IPS-15b (cell line): Measurements from ENCODE around the gene PHF20.
"Not testable (repeated sequence)": the region's sequence is repeated elsewhere in the genome, so short reads cannot be mapped to it uniquely, and the experiment has no call there.

ENCODE experiments used
- H3K27me3 ChIP-seq: one replicate; pipeline ENCODE4 v1.6.1; 2013; ENCODE audit warnings: low read length; ENCODE audit not compliant: control insufficient read depth, insufficient read depth
- H3K36me3 ChIP-seq: one replicate; pipeline ENCODE4 v1.6.1; 2013; ENCODE audit warnings: low read length; ENCODE audit not compliant: control insufficient read depth, insufficient read depth
- H3K4me1 ChIP-seq: one replicate; pipeline ENCODE4 v1.6.1; 2013; ENCODE audit warnings: mild to moderate bottlenecking, low read length; ENCODE audit not compliant: control insufficient read depth, insufficient read depth
- H3K4me3 ChIP-seq: one replicate; pipeline ENCODE4 v1.5.1; 2013; ENCODE audit warnings: low read depth, low read length
- H3K9ac ChIP-seq: one replicate; pipeline ENCODE4 v1.6.1; 2013; ENCODE audit warnings: low read depth, mild to moderate bottlenecking, low read length
- H3K9me3 ChIP-seq: one replicate; pipeline ENCODE4 v1.6.1; 2013; ENCODE audit warnings: mild to moderate bottlenecking, low read length; ENCODE audit not compliant: control insufficient read depth, insufficient read depth

PHF20 gene

GRCh38 chr20:35831029-35831428 is 59.2 kb downstream of the PHF20 start:
- Histone ChIP-seq H3K36me3 (no peaks in the 10 kb centered on the region), H3K9ac (no peak overlapping the region), H3K4me3 (no peak overlapping the region), H3K9me3 (no peaks in the 10 kb centered on the region), H3K4me1 (no peaks in the 10 kb centered on the region), H3K27me3 (no peaks in the 10 kb centered on the region)

GRCh38 chr20:35831971-35832370 is 60.2 kb downstream of the PHF20 start:
- Histone ChIP-seq H3K4me1 (no peaks in the 10 kb centered on the region), H3K36me3 (no peaks in the 10 kb centered on the region)

GRCh38 chr20:35833241-35833640 is 61.4 kb downstream of the PHF20 start:
- no peaks in the 10 kb centered on the region for H3K9me3 ChIP-seq
- no peaks in the 10 kb centered on the region for H3K27me3 ChIP-seq
- H3K36me3 ChIP-seq, result no peaks in the 10 kb centered on the region
- H3K4me1 ChIP-seq, result peaks cover 3% of the 10 kb centered on the region
- H3K4me3 ChIP-seq, result no peak overlapping the region
- H3K9ac ChIP-seq, result no peak overlapping the region

More at GRCh38 chr20:35831971-35832370, 60.2 kb downstream of the PHF20 start:
- Histone ChIP-seq H3K27me3 (no peaks in the 10 kb centered on the region), H3K9ac (no peak overlapping the region), H3K4me3 (no peak overlapping the region), H3K9me3 (no peaks in the 10 kb centered on the region)

- no peaks in the 10 kb centered on the region for H3K27me3 ChIP-seq
- peaks cover 3% of the 10 kb centered on the region for H3K4me1 ChIP-seq
- H3K9me3 ChIP-seq, result no peaks in the 10 kb centered on the region
- no peaks in the 10 kb centered on the region for H3K36me3 ChIP-seq
- H3K9ac ChIP-seq, result no peak overlapping the region
- H3K4me3 ChIP-seq, result no peak overlapping the region
These were observed 65.9 kb downstream of the PHF20 start for GRCh38 chr20:35837577-35838195.

GRCh38 chr20:35838205-35838604 is 66.4 kb downstream of the PHF20 start:
- H3K9me3 ChIP-seq, result no peaks in the 10 kb centered on the region
- no peak overlapping the region for H3K9ac ChIP-seq

GRCh38 chr20:35839904-35840303 is 68.1 kb downstream of the PHF20 start:
- no peaks in the 10 kb centered on the region for H3K36me3 ChIP-seq

More at GRCh38 chr20:35838205-35838604, 66.4 kb downstream of the PHF20 start:
- H3K4me3 ChIP-seq, result no peak overlapping the region
- H3K4me1 ChIP-seq, result peaks cover 3% of the 10 kb centered on the region
- no peaks in the 10 kb centered on the region for H3K36me3 ChIP-seq
- H3K27me3 ChIP-seq, result no peaks in the 10 kb centered on the region

GRCh38 chr20:35840421-35840820 is 68.6 kb downstream of the PHF20 start:
- Histone ChIP-seq H3K27me3 (no peaks in the 10 kb centered on the region), H3K36me3 (no peaks in the 10 kb centered on the region), H3K4me3 (no peak overlapping the region), H3K9me3 (no peaks in the 10 kb centered on the region), H3K9ac (no peak overlapping the region), H3K4me1 (peaks cover 3% of the 10 kb centered on the region)

More at GRCh38 chr20:35839904-35840303, 68.1 kb downstream of the PHF20 start:
- Histone ChIP-seq H3K4me1 (peaks cover 3% of the 10 kb centered on the region), H3K9ac (no peak overlapping the region), H3K9me3 (no peaks in the 10 kb centered on the region), H3K4me3 (no peak overlapping the region), H3K27me3 (no peaks in the 10 kb centered on the region)

GRCh38 chr20:35842361-35842760 is 70.5 kb downstream of the PHF20 start:
- no peak overlapping the region for H3K9ac ChIP-seq
- H3K9me3 ChIP-seq, result no peaks in the 10 kb centered on the region
- H3K4me1 ChIP-seq, result peaks cover 3% of the 10 kb centered on the region
- no peaks in the 10 kb centered on the region for H3K27me3 ChIP-seq
- H3K4me3 ChIP-seq, result no peak overlapping the region
- no peaks in the 10 kb centered on the region for H3K36me3 ChIP-seq

GRCh38 chr20:35843894-35844293 is 72.1 kb downstream of the PHF20 start:
- not testable (repeated sequence) for H3K27me3 ChIP-seq, H3K36me3 ChIP-seq, H3K4me1 ChIP-seq, H3K4me3 ChIP-seq, H3K9me3 ChIP-seq, H3K9ac ChIP-seq

GRCh38 chr20:35845561-35845960 is 73.7 kb downstream of the PHF20 start:
- no peaks in the 10 kb centered on the region for H3K9me3 ChIP-seq
- H3K36me3 ChIP-seq, result no peaks in the 10 kb centered on the region

GRCh38 chr20:35849706-35850105 is 77.9 kb downstream of the PHF20 start:
- Histone ChIP-seq H3K9ac (no peak overlapping the region), H3K9me3 (no peaks in the 10 kb centered on the region), H3K4me3 (no peak overlapping the region), H3K4me1 (no peaks in the 10 kb centered on the region), H3K36me3 (no peaks in the 10 kb centered on the region), H3K27me3 (no peaks in the 10 kb centered on the region)

More at GRCh38 chr20:35845561-35845960, 73.7 kb downstream of the PHF20 start:
- no peak overlapping the region for H3K4me3 ChIP-seq
- H3K27me3 ChIP-seq, result no peaks in the 10 kb centered on the region
- no peaks in the 10 kb centered on the region for H3K4me1 ChIP-seq
- no peak overlapping the region for H3K9ac ChIP-seq

GRCh38 chr20:35851659-35852058 is 79.8 kb downstream of the PHF20 start:
- not testable (repeated sequence) for H3K9me3 ChIP-seq, H3K27me3 ChIP-seq, H3K9ac ChIP-seq, H3K36me3 ChIP-seq, H3K4me1 ChIP-seq, H3K4me3 ChIP-seq
